Activated T-cell treated with anti-CD3 and anti-CD28 coated beads, Interleukin-2, amount 50 U/mL, for 48 hours (primary cell): ENCODE data around the gene TMEM80.

ENCODE experiments used
- DNase-seq, 2 experiments: peaks; one replicate each; pipeline ENCODE4 v3.0.0-alpha.2; 2020

The TMEM80 gene

GRCh38 chr11:748007-748359, 52.4 kb downstream of the TMEM80 start:
- DNase-seq = no peak

GRCh38 chr11:749731-750130, 54.1 kb downstream of the TMEM80 start:
- no peak for DNase-seq
